Testis (tissue), 5 donors: ENCODE data around the gene CTU2. TPM values are rescaled to one million over a fixed set of nuclear protein-coding genes. Genes with fewer than 3 reads are reported as not detected.

Source experiments
- DNase-seq: peaks from one replicate; pipeline ENCODE4 v3.0.0-alpha.2; 2019
- H3K27ac ChIP-seq, 2 donors: fragments of 200-600 bp; sonication (generic); one replicate each; pipeline ENCODE4 v1.5.1; 2019
- H3K27me3 ChIP-seq: fragments of 200-600 bp; sonication (generic); one replicate; pipeline ENCODE4 v1.5.1; 2019
- H3K36me3 ChIP-seq: fragments of 200-600 bp; sonication (generic); one replicate; pipeline ENCODE4 v1.5.1; 2017; ENCODE audit warnings: low read depth; ENCODE audit errors: missing control alignments
- H3K4me1 ChIP-seq: fragments of 200-600 bp; sonication (generic); one replicate; pipeline ENCODE4 v1.5.1; 2019
- H3K4me3 ChIP-seq, 2 donors: fragments of 200-600 bp; sonication (generic); one replicate each; pipeline ENCODE4 v1.5.1; 2017 to 2019
- H3K9me3 ChIP-seq: fragments of 200-600 bp; sonication (generic); one replicate; pipeline ENCODE4 v1.5.1; 2017
- CTCF ChIP-seq, 3 experiments: fragments of 450-650 bp in 2 of 3; fragments of 200-600 bp in 1 of 3; sonication (generic) in 1 of 3; IDR thresholded peaks; one replicate each; pipeline ENCODE4 v1.5.1; 2016 to 2019; ENCODE audit warnings: antibody characterized with exemption in 3 of 3, mild to moderate bottlenecking in 2 of 3, moderate library complexity in 1 of 3
- POLR2A ChIP-seq: fragments of 450-650 bp; IDR thresholded peaks from one replicate; pipeline ENCODE4 v1.6.1; 2017; ENCODE audit warnings: antibody characterized with exemption, mild to moderate bottlenecking, moderate library complexity
- WGBS, 2 donors: methylation state at CpG; one replicate each; pipeline ENCODE4 v1.1.5; 2018; 5-methylcytosine and 5-hydroxymethylcytosine counted together
- intact Hi-C: fragments of 100-400 bp; cut with DNase I; formaldehyde crosslinking; loops from one replicate; pipeline ENCODE4 v1.15.1; 2023; ENCODE audit warnings: low total_unique reads
- long read RNA-seq, 2 donors: transcript quantifications; one replicate each; lab custom pipeline, GENCODE V29; 2026
- polyA plus RNA-seq: library from polyadenylated mRNA; stranded (reverse); fragments of 350-450 nt; fragmentation: Illumina TruSeq; extraction: RNeasy Lipid Tissue Mini Kit (QIAGEN cat#74804); gene quantifications from one replicate; pipeline ENCODE4 v1.2.3, GENCODE V29; 2014; ENCODE audit warnings: low read depth, low replicate concordance; ENCODE audit not compliant: insufficient read depth
- total RNA-seq, 2 donors: library from RNA; depleted of rRNA; stranded (reverse); fragments of >200 nt; gene quantifications; one replicate each; pipeline ENCODE4 v1.2.3, GENCODE V29; 2016

Gene CTU2
- 10 to 100 TPM; 24.8 to 25.4 TPM for total RNA-seq
- 19.8 TPM for polyA plus RNA-seq
- long read RNA-seq, donor 1, partial matches to known transcripts, result 6 of 9 reads
- long read RNA-seq, donor 1, other reads (novel, unspliced or antisense), result 0 of 9 reads
- long read RNA-seq, donor 2, transcript CTU2-202 (15 exons, 1,751 nt), result major isoform, 7 of 7 reads
- long read RNA-seq, donor 2, partial matches to known transcripts, result 0 of 7 reads
- long read RNA-seq, donor 2, other reads (novel, unspliced or antisense), result 0 of 7 reads

- intact Hi-C loops, result no loop called here
These were observed at the start of gene CTU2, which contains the start of gene RNF166 for GRCh38 chr16:88706229-88706964. Gene CTU2 (plus strand): TSS chr16:88706503. CDS start chr16:88706531, 28 bp downstream. Gene RNF166 (minus strand): TSS chr16:88706408. CDS start chr16:88706325, 83 bp downstream.

GRCh38 chr16:88657371-88657770 lies 48.9 kb upstream of the CTU2 start:
- DNase-seq, result no peak
- H3K9me3 ChIP-seq, result no peaks in the 10 kb centered on the region
- H3K4me3 ChIP-seq, result no peak overlapping the region
- H3K27me3 ChIP-seq, result no peaks in the 10 kb centered on the region
- H3K4me1 ChIP-seq, result peaks cover 4% of the 10 kb centered on the region
- intact Hi-C loops, result no loop called here
- no peak for TF ChIP-seq POLR2A
- TF ChIP-seq CTCF (IDR thresholded peaks at IDR 0.05), result no peak
- H3K27ac ChIP-seq, result no peak overlapping the region
- 94 to 97% methylated on average over 12 to 19 of the region's 19 CpGs for WGBS, 2 donors
- H3K36me3 ChIP-seq, result no peaks in the 10 kb centered on the region

More at GRCh38 chr16:88706229-88706964, at the start of gene CTU2, which contains the start of gene RNF166:
- Histone ChIP-seq H3K36me3 (no peaks in the 10 kb centered on the region), H3K4me1 (peaks cover 25% of the 10 kb centered on the region), H3K4me3 (peak within 1 kb of the TSS; percentile 92 to 98), H3K9me3 (no peaks in the 10 kb centered on the region), H3K27me3 (no peaks in the 10 kb centered on the region), H3K27ac (peak within 1 kb of the TSS; percentile 22 to 77)
- 0% methylated on average over 7 to 35 of the region's 86 CpGs for WGBS, 2 donors
- peak; percentile 93 for DNase-seq
- TF ChIP-seq POLR2A, result no peak
- peak in 2 of 3 experiments; percentile 5 to 57 for TF ChIP-seq CTCF (IDR thresholded peaks at IDR 0.05)

- DNase-seq, result no peak
- Histone ChIP-seq H3K9me3 (no peaks in the 10 kb centered on the region), H3K4me1 (peaks cover 5% of the 10 kb centered on the region), H3K27ac (no peak overlapping the region), H3K36me3 (no peaks in the 10 kb centered on the region), H3K4me3 (no peak overlapping the region), H3K27me3 (no peaks in the 10 kb centered on the region)
- 90 to 99% methylated on average over 9 to 15 of the region's 15 CpGs for WGBS, 2 donors
- intact Hi-C loops, result no loop called here
- TF ChIP-seq CTCF (IDR thresholded peaks at IDR 0.05), result no peak
These were observed 47.6 kb upstream of the CTU2 start for GRCh38 chr16:88658714-88659113.

GRCh38 chr16:88659160-88659559 lies 47.1 kb upstream of the CTU2 start:
- DNase-seq, result no peak
- Histone ChIP-seq H3K36me3 (no peaks in the 10 kb centered on the region), H3K27ac (no peak overlapping the region), H3K4me1 (peaks cover 8% of the 10 kb centered on the region), H3K4me3 (no peak overlapping the region), H3K9me3 (no peaks in the 10 kb centered on the region), H3K27me3 (no peaks in the 10 kb centered on the region)
- WGBS, 2 donors, result 92% methylated on average over 22 to 25 of the region's 25 CpGs
- TF ChIP-seq POLR2A, result no peak
- TF ChIP-seq CTCF (IDR thresholded peaks at IDR 0.05), result no peak
- intact Hi-C loops, result no loop called here
